ENCODE data around the gene CMIP. TPM values are rescaled to one million over a fixed set of nuclear protein-coding genes. Genes with fewer than 3 reads are reported as not detected.

Gene CMIP
- polyA plus RNA-seq, 3 donors: 0.85 to 61.9 (median 0.93) TPM

DNA sequence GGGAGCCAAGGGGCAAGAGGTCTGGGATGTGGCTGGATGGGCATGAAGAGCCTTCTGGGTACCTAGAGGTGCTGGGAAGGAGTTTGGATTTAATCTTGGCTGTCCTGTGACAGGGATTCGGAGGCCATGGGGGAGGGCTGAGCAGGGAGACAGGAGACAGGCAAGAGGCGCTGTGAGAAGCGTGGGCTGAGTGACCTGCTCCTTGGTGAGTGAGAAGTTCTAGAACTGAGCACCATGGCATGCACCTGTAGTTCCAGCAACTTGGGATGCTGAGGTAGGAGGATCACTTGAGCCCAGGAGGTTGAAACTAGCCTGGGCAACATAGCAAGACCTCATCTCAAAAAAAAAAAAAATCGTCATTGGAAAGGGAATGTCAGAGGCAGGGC is 256.2 kb downstream of the CMIP start:
- peaks cover 0 to 5% (median 0%) of the 10 kb centered on the region in 7 donors for H3K9me3 Mint-ChIP-seq
- Histone ChIP-seq H3K4me3 (replicated peaks in 1 of 3; ENCODE audit: low read depth in 2 of 3, low read length in 3 of 3) (no peak overlapping the region), H3K79me2 (ENCODE audit: insufficient read depth, low read length) (no peaks in the 10 kb centered on the region), H4K20me1 (ENCODE audit: insufficient read depth, low read length) (peaks cover 62% of the 10 kb centered on the region), H2AFZ (ENCODE audit: insufficient read depth, low read depth, low read length, poor library complexity, severe bottlenecking) (no peak overlapping the region), H3K9me3 (replicated peaks in 1 of 2; ENCODE audit: control insufficient read depth in 1 of 2, insufficient read depth in 1 of 2, low read length in 2 of 2) (no peaks in the 10 kb centered on the region), H3K4me1 (ENCODE audit: control insufficient read depth in 1 of 2, insufficient read depth in 2 of 2, low read length in 2 of 2) (no peaks in the 10 kb centered on the region), H3K27ac (ENCODE audit: low read depth in 1 of 2, low read length in 2 of 2) (peak overlapping the region in 1 of 2 donors; percentile 26), H3K36me3 (replicated peaks in 1 of 2; ENCODE audit: control insufficient read depth in 1 of 2, insufficient read depth in 2 of 2, low read length in 2 of 2) (peaks cover 94 to 95% of the 10 kb centered on the region in 2 donors), H3K4me2 (replicated peaks; ENCODE audit: extremely low read depth, low read length, poor library complexity, severe bottlenecking) (no peak overlapping the region), H3K27me3 (ENCODE audit: control insufficient read depth in 2 of 2, insufficient read depth in 2 of 2, low read length in 2 of 2) (no peaks in the 10 kb centered on the region), H3K9ac (ENCODE audit: insufficient read depth, low read length, poor library complexity, severe bottlenecking) (no peak overlapping the region)
- 100% methylated on average over 4 of the region's 4 CpGs for WGBS (ENCODE audit: insufficient coverage)
- intact Hi-C loops (cut with micrococcal nuclease): no loop called here
- peak overlapping the region in 2 of 7 donors; percentile 48 to 73 for H3K27ac Mint-ChIP-seq
- H3K27me3 Mint-ChIP-seq (ENCODE audit: low read depth in 3 of 3): no peaks in the 10 kb centered on the region
- DNase-seq: no peak
- no peaks in the 10 kb centered on the region for H3K4me1 Mint-ChIP-seq
- H3K4me3 Mint-ChIP-seq: no peak overlapping the region
- TF ChIP-seq, protein P1, sequence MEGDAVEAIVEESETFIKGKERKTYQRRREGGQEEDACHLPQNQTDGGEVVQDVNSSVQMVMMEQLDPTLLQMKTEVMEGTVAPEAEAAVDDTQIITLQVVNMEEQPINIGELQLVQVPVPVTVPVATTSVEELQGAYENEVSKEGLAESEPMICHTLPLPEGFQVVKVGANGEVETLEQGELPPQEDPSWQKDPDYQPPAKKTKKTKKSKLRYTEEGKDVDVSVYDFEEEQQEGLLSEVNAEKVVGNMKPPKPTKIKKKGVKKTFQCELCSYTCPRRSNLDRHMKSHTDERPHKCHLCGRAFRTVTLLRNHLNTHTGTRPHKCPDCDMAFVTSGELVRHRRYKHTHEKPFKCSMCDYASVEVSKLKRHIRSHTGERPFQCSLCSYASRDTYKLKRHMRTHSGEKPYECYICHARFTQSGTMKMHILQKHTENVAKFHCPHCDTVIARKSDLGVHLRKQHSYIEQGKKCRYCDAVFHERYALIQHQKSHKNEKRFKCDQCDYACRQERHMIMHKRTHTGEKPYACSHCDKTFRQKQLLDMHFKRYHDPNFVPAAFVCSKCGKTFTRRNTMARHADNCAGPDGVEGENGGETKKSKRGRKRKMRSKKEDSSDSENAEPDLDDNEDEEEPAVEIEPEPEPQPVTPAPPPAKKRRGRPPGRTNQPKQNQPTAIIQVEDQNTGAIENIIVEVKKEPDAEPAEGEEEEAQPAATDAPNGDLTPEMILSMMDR (IDR thresholded peaks at IDR 0.05): no peak
- peaks cover 84 to 94% of the 10 kb centered on the region in 2 donors for H3K36me3 Mint-ChIP-seq

DNA sequence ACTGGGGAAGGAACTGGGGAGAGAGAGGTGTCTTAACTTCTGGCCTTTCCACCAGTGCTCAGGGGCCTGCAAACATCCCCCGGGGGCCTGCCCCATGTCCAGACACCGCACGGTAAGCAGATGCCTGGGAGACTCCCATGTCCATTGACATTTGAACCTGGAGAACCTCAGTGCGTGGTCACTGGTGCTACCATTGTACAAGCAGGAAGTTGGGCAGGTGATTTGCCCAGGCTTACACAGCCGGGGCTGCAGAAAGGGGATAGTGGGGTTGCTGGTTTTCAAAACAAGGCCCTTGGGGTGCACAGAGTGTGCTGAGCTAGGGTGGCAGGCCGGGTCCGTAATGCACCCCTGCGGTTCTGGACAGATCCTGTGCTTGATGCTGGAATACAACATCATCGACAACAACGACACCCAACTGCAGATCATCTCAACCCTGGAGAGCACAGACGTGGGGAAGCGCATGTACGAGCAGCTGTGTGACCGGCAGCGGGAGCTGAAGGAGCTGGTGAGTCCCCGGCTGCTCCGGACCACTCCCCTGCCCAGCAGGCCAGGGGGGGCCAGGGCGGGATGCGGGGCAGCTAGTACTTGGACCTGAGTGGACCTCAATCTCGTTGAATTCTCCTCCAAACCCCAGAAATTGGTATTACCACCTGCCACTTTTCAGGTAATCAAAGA is 256.8 kb downstream of the CMIP start:
- no peak overlapping the region for H3K4me3 Mint-ChIP-seq
- H3K27me3 Mint-ChIP-seq (ENCODE audit: low read depth in 3 of 3): no peaks in the 10 kb centered on the region
- peaks cover 0 to 5% (median 0%) of the 10 kb centered on the region in 7 donors for H3K9me3 Mint-ChIP-seq
- H3K9me3 ChIP-seq (replicated peaks in 1 of 2; ENCODE audit: control insufficient read depth in 1 of 2, insufficient read depth in 1 of 2, low read length in 2 of 2): no peaks in the 10 kb centered on the region
- no peak overlapping the region for H3K4me2 ChIP-seq (replicated peaks; ENCODE audit: extremely low read depth, low read length, poor library complexity, severe bottlenecking)
- TF ChIP-seq, protein P1 (IDR thresholded peaks at IDR 0.05): no peak
- no peak overlapping the region for H3K9ac ChIP-seq (ENCODE audit: insufficient read depth, low read length, poor library complexity, severe bottlenecking)
- peaks cover 62% of the 10 kb centered on the region for H4K20me1 ChIP-seq (ENCODE audit: insufficient read depth, low read length)
- peak overlapping the region in 2 of 7 donors; percentile 64 to 83 for H3K27ac Mint-ChIP-seq
- peaks cover 94 to 95% of the 10 kb centered on the region in 2 donors for H3K36me3 ChIP-seq (replicated peaks in 1 of 2; ENCODE audit: control insufficient read depth in 1 of 2, insufficient read depth in 2 of 2, low read length in 2 of 2)
- H2AFZ ChIP-seq (ENCODE audit: insufficient read depth, low read depth, low read length, poor library complexity, severe bottlenecking): no peak overlapping the region
- H3K79me2 ChIP-seq (ENCODE audit: insufficient read depth, low read length): no peaks in the 10 kb centered on the region
- intact Hi-C loops (cut with micrococcal nuclease): no loop called here
- H3K27ac ChIP-seq (ENCODE audit: low read depth in 1 of 2, low read length in 2 of 2): no peak overlapping the region
- no peaks in the 10 kb centered on the region for H3K27me3 ChIP-seq (ENCODE audit: control insufficient read depth in 2 of 2, insufficient read depth in 2 of 2, low read length in 2 of 2)
- no peaks in the 10 kb centered on the region for H3K4me1 Mint-ChIP-seq
- H3K4me3 ChIP-seq (replicated peaks in 1 of 3; ENCODE audit: low read depth in 2 of 3, low read length in 3 of 3): no peak overlapping the region
- 94% methylated on average over 19 of the region's 20 CpGs for WGBS (ENCODE audit: insufficient coverage)
- no peaks in the 10 kb centered on the region for H3K4me1 ChIP-seq (ENCODE audit: control insufficient read depth in 1 of 2, insufficient read depth in 2 of 2, low read length in 2 of 2)
- peaks cover 84 to 94% of the 10 kb centered on the region in 2 donors for H3K36me3 Mint-ChIP-seq
- no peak for DNase-seq

Data from CD14-positive monocyte (primary cell).